HG02884 (cell line): Measurements from ENCODE around the gene MNAT1.
"Not testable (repeated sequence)": the region's sequence is repeated elsewhere in the genome, so short reads cannot be mapped to it uniquely, and the experiment has no call there.

Experiments
- ATAC-seq: cut with Tn5 transposase; IDR thresholded peaks from one replicate; pipeline ENCODE4 v1.9.1; 2021; ENCODE audit warnings: mild to moderate bottlenecking, moderate library complexity; ENCODE audit not compliant: unreplicated experiment

MNAT1 gene

DNA sequence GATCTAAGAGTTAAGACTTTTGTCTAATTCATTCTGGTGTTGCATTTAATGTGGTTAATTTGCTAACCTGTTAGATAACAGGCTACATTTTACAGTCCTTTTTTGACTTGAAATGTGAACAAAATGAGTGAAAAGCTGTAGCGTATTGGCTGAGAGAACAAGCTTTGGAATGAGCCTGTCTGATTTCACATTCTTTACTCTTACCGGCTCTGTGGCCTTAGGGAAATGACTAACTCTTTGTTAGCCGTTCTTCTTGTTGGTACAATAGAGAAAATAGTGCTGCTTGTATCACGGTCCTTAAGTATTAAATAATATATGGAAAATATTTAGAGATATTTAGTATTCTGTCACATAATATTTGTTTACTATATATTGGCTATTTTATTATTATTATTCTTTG is 1.9 kb downstream of the MNAT1 start:
- ATAC-seq, result no peak

- no peak for ATAC-seq
These were observed 4.4 kb downstream of the MNAT1 start for GRCh38 chr14:60738843-60739508.

DNA sequence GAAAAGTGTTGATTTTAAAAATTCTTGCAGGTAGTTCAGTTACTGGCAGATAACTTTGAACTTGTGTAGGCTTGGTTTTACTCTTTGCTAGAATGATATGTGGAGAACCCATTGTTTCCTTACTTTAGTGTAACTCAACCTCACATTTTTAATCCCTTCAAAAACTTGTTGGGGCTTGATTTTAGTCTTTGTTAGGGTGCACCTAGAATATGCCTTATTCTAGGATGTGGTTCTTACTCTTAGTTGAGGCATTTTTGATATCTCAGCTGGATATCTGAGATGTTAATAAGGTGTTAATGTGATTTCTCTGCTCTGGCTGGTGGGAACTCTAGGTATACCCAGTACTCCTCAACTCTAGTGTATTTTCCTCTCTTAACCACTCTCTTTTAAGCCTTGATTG is 10.0 kb downstream of the MNAT1 start:
- ATAC-seq, result no peak

GRCh38 chr14:60753264-60754119 is 18.9 kb downstream of the MNAT1 start:
- ATAC-seq, result peak; percentile 97

GRCh38 chr14:60756847-60757246 is 22.3 kb downstream of the MNAT1 start:
- no peak for ATAC-seq

GRCh38 chr14:60757567-60758002 is 23.0 kb downstream of the MNAT1 start:
- no peak for ATAC-seq

DNA sequence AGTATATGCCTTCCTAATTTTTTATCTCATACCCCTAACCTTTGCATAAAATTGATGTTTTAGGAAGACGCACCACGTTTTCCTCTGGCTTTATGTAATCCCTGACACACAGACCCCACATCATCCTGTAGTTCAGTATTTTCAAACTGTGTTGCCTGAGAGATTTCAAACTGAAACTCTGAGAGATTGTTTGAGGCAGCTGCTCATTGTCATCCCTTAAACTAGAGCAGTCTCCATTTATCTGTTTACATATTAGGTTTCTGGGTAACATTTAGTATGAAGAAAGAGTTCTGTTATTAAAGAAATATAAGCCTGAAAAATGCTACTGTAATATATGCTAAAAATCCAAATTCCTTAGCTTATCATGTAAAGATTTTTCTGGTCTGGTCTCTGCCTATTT is 24.3 kb downstream of the MNAT1 start:
- ATAC-seq, result no peak

DNA sequence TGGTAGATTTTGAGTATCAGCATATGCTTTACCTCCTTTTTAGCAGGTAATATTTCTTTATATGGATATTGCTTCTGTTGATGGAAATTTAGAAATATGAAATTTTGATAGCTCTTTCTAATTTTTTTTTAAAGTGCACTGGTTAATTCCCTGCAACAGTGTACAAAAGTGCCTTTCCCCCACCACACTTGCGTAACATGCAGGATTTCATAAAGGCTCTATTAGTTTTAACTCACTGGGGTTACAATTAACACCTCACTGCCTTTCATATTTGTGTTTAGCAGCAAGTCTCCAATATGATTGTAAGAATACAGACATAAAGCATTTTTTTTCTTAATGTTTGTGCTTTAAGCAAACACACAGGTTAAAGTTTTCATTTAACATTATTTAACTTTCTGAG is 25.6 kb downstream of the MNAT1 start:
- ATAC-seq, result no peak

DNA sequence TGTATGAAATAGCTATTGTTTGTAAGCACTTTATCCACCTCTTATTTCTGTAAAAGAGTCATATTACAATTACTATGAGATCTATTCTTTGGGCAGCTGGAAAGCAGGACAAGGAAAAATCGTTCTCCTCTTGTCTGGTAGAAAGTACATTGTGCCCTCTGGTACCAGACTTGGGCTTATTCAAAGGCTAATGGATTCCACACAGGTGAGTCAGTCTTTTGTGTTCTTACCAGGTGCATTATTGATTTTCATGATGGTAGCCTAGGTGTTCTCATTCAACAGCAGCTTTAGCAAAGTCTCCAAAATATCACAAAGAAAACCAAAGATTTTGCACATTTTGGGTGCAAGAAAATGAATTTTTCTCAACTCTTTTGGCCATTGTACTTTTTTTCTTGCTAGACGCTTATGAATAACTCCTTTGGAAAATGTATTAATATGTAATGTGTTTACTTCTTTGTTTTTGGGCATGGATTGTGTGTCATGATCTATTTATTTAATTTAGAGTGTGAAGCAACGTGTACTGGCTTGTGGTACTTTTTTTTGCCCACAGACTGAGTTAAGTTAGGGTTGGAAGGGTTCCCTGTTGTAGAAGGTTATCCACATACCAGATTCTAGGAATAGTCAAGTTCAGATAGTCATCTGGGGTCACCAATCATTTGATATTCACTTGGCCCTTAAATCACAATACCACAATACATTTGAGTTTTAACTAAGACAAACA is 26.2 kb downstream of the MNAT1 start:
- no peak for ATAC-seq

GRCh38 chr14:60768602-60769001 is 34.0 kb downstream of the MNAT1 start:
- ATAC-seq, result no peak

- ATAC-seq, result no peak
These were observed 36.6 kb downstream of the MNAT1 start for GRCh38 chr14:60771117-60771516.

- ATAC-seq, result no peak
These were observed 39.0 kb downstream of the MNAT1 start for GRCh38 chr14:60773558-60773957.

- ATAC-seq, result no peak
These were observed 40.7 kb downstream of the MNAT1 start for GRCh38 chr14:60775296-60775695.

DNA sequence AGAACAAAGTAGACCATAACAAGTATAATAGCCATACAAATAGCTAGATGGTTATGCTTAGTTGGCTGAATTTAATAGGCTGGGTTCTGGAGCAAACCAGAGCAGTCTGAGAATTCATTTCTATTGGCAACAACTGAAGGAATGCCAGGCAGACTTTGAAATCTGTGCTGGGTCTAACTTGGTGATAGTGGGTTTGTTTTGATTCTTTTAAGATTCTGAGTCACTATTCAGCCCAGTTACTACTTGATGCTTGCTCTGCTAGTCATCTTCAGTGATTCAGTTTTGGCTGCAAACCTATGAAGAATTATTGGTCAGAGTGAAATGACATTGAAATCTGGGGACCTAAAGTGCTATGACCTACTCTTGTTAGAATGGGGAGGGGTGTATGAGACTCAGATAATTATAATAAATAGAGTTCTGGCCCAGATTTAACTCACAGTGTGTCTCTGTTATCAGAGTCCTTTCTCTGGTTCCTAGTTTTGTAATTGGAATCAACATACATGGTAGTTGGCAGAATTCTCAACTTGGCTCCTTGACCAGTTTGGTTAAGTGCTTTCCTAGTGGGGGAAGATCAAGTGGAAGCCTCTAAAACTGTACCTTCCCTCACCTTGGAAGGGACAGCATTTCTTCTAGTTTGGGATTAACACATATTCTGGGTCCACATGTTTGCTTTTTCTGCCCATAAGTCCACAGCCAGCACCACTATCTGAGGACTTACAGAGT is 43.5 kb downstream of the MNAT1 start:
- no peak for ATAC-seq

GRCh38 chr14:60779745-60780514 is 45.4 kb downstream of the MNAT1 start:
- ATAC-seq, result not testable (repeated sequence)

- ATAC-seq, result not testable (repeated sequence)
These were observed 46.0 kb downstream of the MNAT1 start for GRCh38 chr14:60780558-60780957.

DNA sequence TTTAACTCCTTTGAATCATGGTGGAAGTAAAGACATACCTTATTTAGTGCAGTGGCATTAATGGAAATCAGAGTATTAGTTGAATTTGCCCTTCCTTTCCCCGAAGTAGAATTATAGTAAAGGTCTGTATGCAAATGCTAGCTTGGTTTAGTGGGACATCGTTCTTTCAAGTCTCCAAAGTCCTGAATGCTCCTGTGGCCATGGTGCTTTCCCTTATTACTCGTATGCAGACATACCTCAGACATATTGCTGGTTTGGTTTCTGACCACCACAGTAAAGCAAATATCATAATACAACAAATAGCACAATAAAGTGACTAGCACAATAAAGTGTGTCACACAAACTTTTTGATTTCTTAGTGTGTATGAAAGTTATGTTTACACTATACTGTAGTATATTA is 52.3 kb downstream of the MNAT1 start:
- no peak for ATAC-seq

DNA sequence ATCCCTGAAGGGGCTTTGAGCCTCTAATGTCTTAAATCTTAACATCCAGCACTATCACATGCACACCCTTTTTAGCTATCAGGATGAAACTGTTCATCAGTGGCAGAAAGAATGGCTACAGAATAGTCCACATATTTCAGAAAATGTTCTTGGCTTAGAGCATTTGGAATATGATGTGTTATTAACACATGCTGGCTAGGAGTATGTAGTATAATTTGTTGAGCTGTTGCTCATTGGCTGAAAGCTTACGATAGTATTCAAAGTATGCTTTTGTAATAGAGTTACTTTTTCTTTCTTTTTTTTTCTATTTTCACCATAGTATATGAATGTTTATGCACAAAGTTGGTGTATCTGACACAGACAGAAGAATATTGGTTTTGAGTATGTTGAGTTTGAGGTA is 55.1 kb downstream of the MNAT1 start:
- no peak for ATAC-seq

- no peak for ATAC-seq
These were observed 56.3 kb downstream of the MNAT1 start for GRCh38 chr14:60790850-60791249.

DNA sequence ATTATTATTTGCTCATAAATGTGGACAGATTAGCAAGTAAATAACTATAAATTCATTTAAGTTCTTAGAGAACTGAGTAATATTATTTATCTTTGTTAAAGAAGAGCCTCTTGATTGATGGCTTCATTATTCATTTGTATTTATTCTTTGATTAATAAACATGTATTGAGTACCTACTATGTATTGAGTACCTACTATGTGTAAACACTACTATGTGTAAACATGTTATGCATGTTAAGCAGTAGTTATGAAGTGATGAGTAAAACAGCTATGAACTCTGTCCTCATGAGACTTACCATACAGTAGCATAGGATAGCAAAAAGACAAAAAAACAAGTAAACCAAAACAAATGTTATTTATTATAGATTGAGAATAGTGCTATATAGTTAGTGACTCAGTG is 61.9 kb downstream of the MNAT1 start:
- ATAC-seq, result no peak
